OCI-LY1 (cell line): Measurements from ENCODE around the gene PCDH15.

Experiments used
- H2AFZ ChIP-seq: fragments of 200-600 bp; sonication (generic), shearing (Covaris generic); 2 replicates; pipeline ENCODE4 v1.6.0; 2014; ENCODE audit warnings: antibody characterized with exemption, mild to moderate bottlenecking, low read length
- H3F3A ChIP-seq: fragments of 200-600 bp; sonication (generic), shearing (Covaris generic); 2 replicates; pipeline ENCODE4 v1.6.0; 2014; ENCODE audit warnings: mild to moderate bottlenecking, antibody characterized with exemption, low read length, moderate library complexity; ENCODE audit not compliant: insufficient read depth
- H3K27ac ChIP-seq: fragments of 200-600 bp; sonication (generic); 2 replicates; pipeline ENCODE4 v1.5.1; 2014; ENCODE audit warnings: low read length, mixed run types, mild to moderate bottlenecking, low read depth; ENCODE audit not compliant: poor library complexity, severe bottlenecking
- H3K27me3 ChIP-seq: fragments of 200-600 bp; sonication (generic); 2 replicates; pipeline ENCODE4 v1.6.0; 2014; ENCODE audit warnings: antibody characterized with exemption, mild to moderate bottlenecking, low read length, moderate library complexity; ENCODE audit not compliant: insufficient read depth
- H3K36me3 ChIP-seq: fragments of 200-600 bp; sonication (generic); 2 replicates; pipeline ENCODE4 v1.6.1; 2014; ENCODE audit warnings: mild to moderate bottlenecking, antibody characterized with exemption, low read length, moderate library complexity, mixed read lengths; ENCODE audit not compliant: insufficient read depth
- H3K4me1 ChIP-seq: fragments of 200-600 bp; sonication (generic); 2 replicates; pipeline ENCODE4 v1.5.1; 2014; ENCODE audit warnings: mild to moderate bottlenecking, low read length, moderate library complexity; ENCODE audit not compliant: insufficient read depth, severe bottlenecking
- H3K4me2 ChIP-seq: fragments of 200-600 bp; sonication (generic), shearing (Covaris generic); 2 replicates; pipeline ENCODE4 v1.6.1; 2014; ENCODE audit warnings: low read length
- H3K4me3 ChIP-seq: fragments of 200-600 bp; sonication (generic); 2 replicates; pipeline ENCODE4 v1.5.1; 2014; ENCODE audit warnings: low read length, low read depth, mild to moderate bottlenecking, mixed read lengths; ENCODE audit not compliant: poor library complexity, severe bottlenecking
- H3K79me2 ChIP-seq: fragments of 200-600 bp; shearing (Covaris generic); 2 replicates; pipeline ENCODE4 v1.6.1; 2016; ENCODE audit warnings: mixed run types, low read length, mixed read lengths; ENCODE audit not compliant: insufficient read depth
- H3K9ac ChIP-seq: fragments of 200-600 bp; sonication (generic), shearing (Covaris generic); 2 replicates; pipeline ENCODE4 v1.6.1; 2014; ENCODE audit warnings: mild to moderate bottlenecking, low read length, mixed read lengths
- H3K9me2 ChIP-seq: fragments of 200-600 bp; sonication (generic), shearing (Covaris generic); 2 replicates; pipeline ENCODE4 v1.6.1; 2014; ENCODE audit warnings: low read depth, mild to moderate bottlenecking, low read length, mixed read lengths
- H3K9me3 ChIP-seq: fragments of 200-600 bp; shearing (Covaris generic); 2 replicates; pipeline ENCODE4 v1.6.1; 2014; ENCODE audit warnings: low read length, mixed read lengths
- H4K20me1 ChIP-seq: fragments of 200-600 bp; sonication (generic), shearing (Covaris generic); 2 replicates; pipeline ENCODE4 v1.6.0; 2016; ENCODE audit warnings: mild to moderate bottlenecking, low read length; ENCODE audit not compliant: insufficient read depth
- EZH2 ChIP-seq: fragments of 200-600 bp; sonication (generic), shearing (Covaris generic); IDR thresholded peaks from 2 replicates; pipeline ENCODE4 v1.8.0; 2017; ENCODE audit warnings: borderline replicate concordance, mixed run types, mild to moderate bottlenecking, antibody characterized with exemption, low read length, moderate library complexity, mixed read lengths
- TF ChIP-seq, protein P1 (sequence below): fragments of 200-600 bp; sonication (generic), shearing (Covaris generic); IDR thresholded peaks from 2 replicates; pipeline ENCODE4 v1.5.1; 2017; ENCODE audit warnings: mild to moderate bottlenecking, antibody characterized with exemption, low read length, moderate library complexity, mixed read lengths

PCDH15 gene

DNA sequence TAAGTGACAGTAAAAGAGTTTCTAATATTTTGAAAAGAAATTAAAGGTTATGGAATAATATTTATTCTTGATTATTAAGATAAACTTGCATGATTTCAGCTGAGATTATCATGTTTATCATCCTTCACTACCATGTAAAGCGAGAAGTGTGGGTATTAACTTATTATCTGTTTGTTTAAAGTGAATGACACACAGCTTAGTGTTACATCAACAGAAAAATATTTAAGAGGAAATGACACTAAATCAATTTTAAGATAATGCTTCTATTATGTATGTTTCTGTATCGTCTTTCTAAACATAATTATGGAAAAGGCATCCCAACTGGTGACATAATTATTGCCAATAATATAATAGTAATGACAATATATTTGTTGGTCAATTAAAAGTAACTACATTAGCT lies 213.1 kb downstream of the PCDH15 start:
- Histone ChIP-seq H3K4me3 (no peak overlapping the region), H3K4me1 (no peaks in the 10 kb centered on the region), H3K9me3 (no peaks in the 10 kb centered on the region), H3K9ac (no peak overlapping the region), H3K36me3 (no peaks in the 10 kb centered on the region), H3K79me2 (no peaks in the 10 kb centered on the region), H3F3A (no peaks in the 10 kb centered on the region), H3K27me3 (no peaks in the 10 kb centered on the region), H2AFZ (no peak overlapping the region), H3K4me2 (no peak overlapping the region), H4K20me1 (no peaks in the 10 kb centered on the region), H3K9me2 (no peaks in the 10 kb centered on the region), H3K27ac (no peak overlapping the region)
- TF ChIP-seq EZH2, result no peak
- TF ChIP-seq, protein P1, sequence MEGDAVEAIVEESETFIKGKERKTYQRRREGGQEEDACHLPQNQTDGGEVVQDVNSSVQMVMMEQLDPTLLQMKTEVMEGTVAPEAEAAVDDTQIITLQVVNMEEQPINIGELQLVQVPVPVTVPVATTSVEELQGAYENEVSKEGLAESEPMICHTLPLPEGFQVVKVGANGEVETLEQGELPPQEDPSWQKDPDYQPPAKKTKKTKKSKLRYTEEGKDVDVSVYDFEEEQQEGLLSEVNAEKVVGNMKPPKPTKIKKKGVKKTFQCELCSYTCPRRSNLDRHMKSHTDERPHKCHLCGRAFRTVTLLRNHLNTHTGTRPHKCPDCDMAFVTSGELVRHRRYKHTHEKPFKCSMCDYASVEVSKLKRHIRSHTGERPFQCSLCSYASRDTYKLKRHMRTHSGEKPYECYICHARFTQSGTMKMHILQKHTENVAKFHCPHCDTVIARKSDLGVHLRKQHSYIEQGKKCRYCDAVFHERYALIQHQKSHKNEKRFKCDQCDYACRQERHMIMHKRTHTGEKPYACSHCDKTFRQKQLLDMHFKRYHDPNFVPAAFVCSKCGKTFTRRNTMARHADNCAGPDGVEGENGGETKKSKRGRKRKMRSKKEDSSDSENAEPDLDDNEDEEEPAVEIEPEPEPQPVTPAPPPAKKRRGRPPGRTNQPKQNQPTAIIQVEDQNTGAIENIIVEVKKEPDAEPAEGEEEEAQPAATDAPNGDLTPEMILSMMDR, result no peak

- no peak overlapping the region for H2AFZ ChIP-seq
- H3K27me3 ChIP-seq, result no peaks in the 10 kb centered on the region
- H3K4me3 ChIP-seq, result no peak overlapping the region
- no peaks in the 10 kb centered on the region for H3K36me3 ChIP-seq
- H3K9me3 ChIP-seq, result no peaks in the 10 kb centered on the region
- H3K4me1 ChIP-seq, result no peaks in the 10 kb centered on the region
- no peaks in the 10 kb centered on the region for H3K9me2 ChIP-seq
- no peak for TF ChIP-seq EZH2
- H4K20me1 ChIP-seq, result no peaks in the 10 kb centered on the region
- H3K9ac ChIP-seq, result no peak overlapping the region
- no peak overlapping the region for H3K4me2 ChIP-seq
- no peak overlapping the region for H3K27ac ChIP-seq
- no peaks in the 10 kb centered on the region for H3K79me2 ChIP-seq
- no peaks in the 10 kb centered on the region for H3F3A ChIP-seq
Measured at GRCh38 chr10:54585572-54585971, 215.5 kb downstream of the PCDH15 start.

GRCh38 chr10:54577682-54578081 lies 223.3 kb downstream of the PCDH15 start:
- Histone ChIP-seq H4K20me1 (no peaks in the 10 kb centered on the region), H3K4me2 (no peak overlapping the region), H3K4me3 (no peak overlapping the region), H2AFZ (no peak overlapping the region), H3K9me3 (no peaks in the 10 kb centered on the region), H3F3A (no peaks in the 10 kb centered on the region), H3K9me2 (no peaks in the 10 kb centered on the region), H3K27me3 (no peaks in the 10 kb centered on the region), H3K36me3 (no peaks in the 10 kb centered on the region), H3K27ac (no peak overlapping the region), H3K79me2 (no peaks in the 10 kb centered on the region), H3K9ac (no peak overlapping the region), H3K4me1 (no peaks in the 10 kb centered on the region)
- TF ChIP-seq, protein P1, result no peak
- TF ChIP-seq EZH2, result no peak

DNA sequence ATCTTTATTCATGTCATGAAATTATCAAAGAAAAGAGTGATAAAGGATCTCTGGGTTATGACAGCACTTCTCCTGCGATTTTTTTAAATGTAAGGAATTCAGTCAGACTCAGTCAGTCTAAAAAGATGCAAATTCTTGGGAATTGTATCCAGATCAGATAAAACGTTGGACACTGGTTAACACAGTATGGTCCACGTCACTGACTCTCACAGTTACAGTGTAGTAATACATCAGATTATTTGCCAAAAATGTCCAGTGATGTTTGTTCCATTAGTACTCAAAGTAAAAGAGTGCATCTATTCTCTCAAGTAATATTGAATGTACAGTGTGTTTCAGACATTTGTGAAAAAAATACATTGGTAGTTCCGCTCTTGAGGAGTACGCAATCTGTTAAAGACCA lies 224.5 kb downstream of the PCDH15 start:
- no peak overlapping the region for H3K9ac ChIP-seq
- no peaks in the 10 kb centered on the region for H3K27me3 ChIP-seq

More for the DNA sequence above, 224.5 kb downstream of the PCDH15 start:
- Histone ChIP-seq H3K27ac (no peak overlapping the region), H4K20me1 (no peaks in the 10 kb centered on the region), H3K4me1 (no peaks in the 10 kb centered on the region), H3K79me2 (no peaks in the 10 kb centered on the region), H3F3A (no peaks in the 10 kb centered on the region), H3K9me2 (no peaks in the 10 kb centered on the region), H3K4me2 (no peak overlapping the region), H3K4me3 (no peak overlapping the region), H3K36me3 (no peaks in the 10 kb centered on the region), H2AFZ (no peak overlapping the region), H3K9me3 (no peaks in the 10 kb centered on the region)
- TF ChIP-seq, protein P1, result no peak
- TF ChIP-seq EZH2, result no peak
